ENCODE results near the gene UBE2D4. TPM values are rescaled to one million over a fixed set of nuclear protein-coding genes. Genes with fewer than 3 reads are reported as not detected.
"Not testable (repeated sequence)": the region's sequence is repeated elsewhere in the genome, so short reads cannot be mapped to it uniquely, and the experiment has no call there.

The UBE2D4 gene
- total RNA-seq, 1 donor from 2014 or later, result 6.8 TPM

DNA sequence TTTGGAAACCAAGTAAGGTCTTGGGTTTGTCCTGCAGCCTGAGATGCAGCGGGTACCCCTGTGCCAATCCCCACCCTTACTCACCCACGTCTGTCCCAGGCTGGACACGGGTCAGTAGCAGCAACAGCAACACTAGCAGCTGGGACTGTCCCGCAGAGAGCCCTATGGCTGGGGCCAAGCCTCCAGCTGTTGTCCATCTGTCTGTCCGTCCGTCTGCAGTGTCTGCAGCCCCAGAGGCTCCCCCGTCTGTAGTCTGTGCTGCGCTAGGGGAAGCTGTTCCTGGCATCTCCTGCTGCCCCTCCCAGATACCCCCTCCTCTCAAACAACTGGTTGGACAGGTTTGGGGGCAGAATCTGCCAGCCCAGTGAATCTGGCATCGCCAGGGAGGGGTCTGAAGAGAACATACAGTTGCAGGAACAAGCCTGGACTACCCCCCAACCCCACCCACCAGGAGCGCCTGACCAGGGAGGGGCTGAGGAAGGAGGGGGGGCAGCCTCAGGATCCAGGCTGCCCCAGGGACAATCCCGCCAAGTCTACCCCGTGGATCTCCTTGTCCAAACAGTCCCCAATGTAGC, 63.9 kb downstream of the UBE2D4 start:
- not testable (repeated sequence) for H4K20me1 ChIP-seq (ENCODE audit: low read depth)

DNA sequence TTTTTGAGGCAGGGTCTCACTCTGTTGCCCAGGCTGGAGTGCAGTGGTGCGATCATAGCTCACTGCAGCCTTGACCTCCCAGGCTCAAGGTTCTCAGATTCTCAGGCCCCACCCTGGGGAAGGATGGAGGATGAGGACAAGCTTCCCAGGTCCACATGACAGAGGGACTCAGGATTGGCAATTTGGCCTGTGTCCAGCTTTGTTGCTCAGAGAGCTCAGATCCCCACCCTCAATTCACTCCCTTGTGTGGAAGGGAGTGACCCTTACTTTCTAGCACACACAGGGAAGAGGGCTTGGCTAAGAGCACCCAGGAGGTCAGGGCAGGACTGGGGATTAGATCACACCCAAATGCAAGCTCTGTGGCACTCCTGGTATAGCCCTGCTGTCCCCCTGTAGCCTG, 64.6 kb downstream of the UBE2D4 start:
- H3K27ac Mint-ChIP-seq; H3K4me3 Mint-ChIP-seq; H3K4me1 Mint-ChIP-seq; H3K79me2 ChIP-seq (ENCODE audit: low read depth); H3K9me3 ChIP-seq (ENCODE audit: low read depth); H3K36me3 Mint-ChIP-seq; H3K27me3 Mint-ChIP-seq (ENCODE audit: insufficient read depth, low read depth); H3K27ac ChIP-seq; H3K9ac ChIP-seq; H2AFZ ChIP-seq (replicated peaks); H3K4me3 ChIP-seq; H3K4me2 ChIP-seq; DNase-seq (ENCODE audit: low spot score); H3F3A ChIP-seq (ENCODE audit: low read depth); H3K9me3 Mint-ChIP-seq; H4K20me1 ChIP-seq (ENCODE audit: low read depth); H3K4me1 ChIP-seq; H3K27me3 ChIP-seq; H3K36me3 ChIP-seq: not testable (repeated sequence)

More for the DNA sequence above, 63.9 kb downstream of the UBE2D4 start:
- not testable (repeated sequence) for H3K4me2 ChIP-seq; H3K27ac ChIP-seq; H3K4me3 ChIP-seq; H2AFZ ChIP-seq (replicated peaks); DNase-seq (ENCODE audit: low spot score); H3K36me3 Mint-ChIP-seq; H3K27me3 Mint-ChIP-seq (ENCODE audit: insufficient read depth, low read depth); H3K4me1 Mint-ChIP-seq; H3K36me3 ChIP-seq; H3K9ac ChIP-seq; H3K9me3 Mint-ChIP-seq; H3K27me3 ChIP-seq; H3F3A ChIP-seq (ENCODE audit: low read depth); H3K4me1 ChIP-seq; H3K27ac Mint-ChIP-seq; H3K9me3 ChIP-seq (ENCODE audit: low read depth); H3K79me2 ChIP-seq (ENCODE audit: low read depth); H3K4me3 Mint-ChIP-seq

DNA sequence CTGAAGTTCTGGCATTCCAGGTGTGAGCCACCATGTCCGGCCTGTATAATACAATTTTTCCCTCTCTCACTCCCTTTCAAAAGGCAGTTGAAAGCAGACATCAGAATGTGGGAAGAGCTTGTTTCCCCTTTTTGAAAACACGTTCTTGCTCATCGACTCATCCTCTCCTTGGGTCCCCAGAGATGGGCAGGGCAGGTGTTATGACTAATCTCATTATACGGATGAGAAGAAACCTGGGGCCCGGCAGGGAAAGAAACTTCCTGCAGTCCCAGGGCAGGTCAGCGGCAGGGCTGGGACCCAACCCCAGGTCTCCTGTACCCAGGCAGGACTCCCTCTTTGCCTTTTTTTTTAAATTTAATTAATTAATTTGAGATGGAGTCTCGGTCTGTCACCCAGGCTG, 66.7 kb downstream of the UBE2D4 start:
- not testable (repeated sequence) for H3K36me3 Mint-ChIP-seq; H3K9me3 ChIP-seq (ENCODE audit: low read depth); H3K36me3 ChIP-seq; H3K4me3 ChIP-seq; H2AFZ ChIP-seq (replicated peaks); H3K9me3 Mint-ChIP-seq; H3K27me3 Mint-ChIP-seq (ENCODE audit: insufficient read depth, low read depth); H3K27ac ChIP-seq; H4K20me1 ChIP-seq (ENCODE audit: low read depth); H3F3A ChIP-seq (ENCODE audit: low read depth); H3K79me2 ChIP-seq (ENCODE audit: low read depth); H3K9ac ChIP-seq; H3K4me1 Mint-ChIP-seq; H3K4me1 ChIP-seq; H3K4me2 ChIP-seq; H3K4me3 Mint-ChIP-seq; H3K27ac Mint-ChIP-seq; DNase-seq (ENCODE audit: low spot score); H3K27me3 ChIP-seq

DNA sequence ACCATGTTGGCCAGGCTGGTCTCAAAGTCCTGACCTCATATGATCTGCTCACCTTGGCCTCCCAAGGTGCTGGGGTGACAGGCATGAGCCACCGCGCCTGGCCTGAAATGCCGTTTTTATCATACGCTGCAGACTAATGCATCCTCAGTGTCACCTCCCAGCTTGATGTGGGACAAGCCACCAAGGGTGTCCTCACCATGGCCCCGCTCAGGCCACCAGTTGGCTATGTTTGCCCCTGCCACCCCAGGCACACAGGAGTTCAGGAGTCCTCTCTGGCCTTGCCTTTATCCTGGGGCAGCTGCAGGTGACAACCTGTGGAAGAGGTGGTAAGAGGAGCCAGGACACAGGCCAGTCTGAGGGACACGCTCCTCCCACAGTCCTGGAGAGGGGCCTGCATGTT, 68.4 kb downstream of the UBE2D4 start:
- not testable (repeated sequence) for H3K4me3 Mint-ChIP-seq; H3K27ac Mint-ChIP-seq; H2AFZ ChIP-seq (replicated peaks); H3K36me3 ChIP-seq; H3K27me3 ChIP-seq; H3K79me2 ChIP-seq (ENCODE audit: low read depth); H3K4me1 ChIP-seq; H3K9ac ChIP-seq; H3K27me3 Mint-ChIP-seq (ENCODE audit: insufficient read depth, low read depth); DNase-seq (ENCODE audit: low spot score); H4K20me1 ChIP-seq (ENCODE audit: low read depth); H3K9me3 ChIP-seq (ENCODE audit: low read depth); H3K36me3 Mint-ChIP-seq; H3K9me3 Mint-ChIP-seq; H3K4me1 Mint-ChIP-seq; H3K4me3 ChIP-seq; H3K4me2 ChIP-seq; H3K27ac ChIP-seq; H3F3A ChIP-seq (ENCODE audit: low read depth)

DNA sequence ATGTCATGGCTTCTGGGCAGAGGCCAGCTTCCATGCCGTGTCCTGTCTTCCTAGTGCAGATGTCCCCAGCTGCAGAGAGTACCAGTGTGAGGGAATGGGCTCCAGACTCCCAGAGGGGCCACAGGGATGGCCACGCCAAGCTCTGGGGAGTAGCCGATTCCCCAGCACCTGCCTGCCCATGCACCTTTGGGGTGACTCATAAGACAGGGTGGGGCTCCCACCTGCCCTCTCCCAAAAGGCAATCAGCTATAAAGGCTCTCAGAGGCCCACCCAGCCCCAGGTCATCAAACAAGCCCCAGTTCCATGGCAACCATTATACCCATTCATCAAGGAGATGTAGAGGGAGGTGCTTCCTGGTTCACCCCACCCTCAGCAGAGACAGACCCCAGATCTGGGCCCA, 71.3 kb downstream of the UBE2D4 start, which contains the start of gene SPDYE1:
TSS of gene SPDYE1 (plus strand) at position 366 of the 400 bp plus-strand sequence. CDS start 2,053 bp downstream, outside the sequence.
- not testable (repeated sequence) for H3K9ac ChIP-seq, H3K4me3 Mint-ChIP-seq, H3K36me3 Mint-ChIP-seq

More for the DNA sequence above, 71.3 kb downstream of the UBE2D4 start, which contains the start of gene SPDYE1:
- H3K4me1 Mint-ChIP-seq; H3K27me3 Mint-ChIP-seq (ENCODE audit: insufficient read depth, low read depth); H3K79me2 ChIP-seq (ENCODE audit: low read depth); H4K20me1 ChIP-seq (ENCODE audit: low read depth); H2AFZ ChIP-seq (replicated peaks); H3K4me2 ChIP-seq; H3K27ac ChIP-seq; H3K27me3 ChIP-seq; H3K4me3 ChIP-seq; DNase-seq (ENCODE audit: low spot score); H3F3A ChIP-seq (ENCODE audit: low read depth); H3K9me3 ChIP-seq (ENCODE audit: low read depth); H3K36me3 ChIP-seq; H3K9me3 Mint-ChIP-seq; H3K4me1 ChIP-seq; H3K27ac Mint-ChIP-seq: not testable (repeated sequence)

Other genes with a start within 250 kb of the UBE2D4 start
- 171 and 192 TPM in 2 replicates for gene COA1, start 196.9 kb upstream of the UBE2D4 start, total RNA-seq (ENCODE audit: low replicate concordance)
- 24.6 and 27.9 TPM in 2 replicates for gene BLVRA, start 167.8 kb upstream of the UBE2D4 start, total RNA-seq (ENCODE audit: low replicate concordance)
- gene MRPS24, start 56.9 kb upstream of the UBE2D4 start, total RNA-seq (ENCODE audit: low replicate concordance), result 54.6 and 60.6 TPM in 2 replicates
- 9.2 TPM in 2 replicates for gene URGCP, start 19.8 kb upstream of the UBE2D4 start, total RNA-seq (ENCODE audit: low replicate concordance)
- not detected in 2 replicates for gene SPDYE1, start 71.5 kb downstream of the UBE2D4 start, total RNA-seq (ENCODE audit: low replicate concordance)
- 31.4 and 59.5 TPM in 2 replicates for gene DBNL, start 118.3 kb downstream of the UBE2D4 start, total RNA-seq (ENCODE audit: low replicate concordance)
- gene PGAM2, start 139.1 kb downstream of the UBE2D4 start, total RNA-seq (ENCODE audit: low replicate concordance), result 11.2 and 11.3 TPM in 2 replicates
- 5.9 and 16.4 TPM in 2 replicates for gene POLM, start 156.1 kb downstream of the UBE2D4 start, total RNA-seq (ENCODE audit: low replicate concordance)
- gene AEBP1, start 177.9 kb downstream of the UBE2D4 start, total RNA-seq (ENCODE audit: low replicate concordance), result 4.5 and 16.7 TPM in 2 replicates
- gene POLD2, start 197.1 kb downstream of the UBE2D4 start, total RNA-seq (ENCODE audit: low replicate concordance), result 126 and 232 TPM in 2 replicates
- not detected in 2 replicates for gene MYL7, start 214.9 kb downstream of the UBE2D4 start, total RNA-seq (ENCODE audit: low replicate concordance)